ENCODE measurements around the gene KLHL13.
"Not testable (repeated sequence)": the region's sequence is repeated elsewhere in the genome, so short reads cannot be mapped to it uniquely, and the experiment has no call there.

KLHL13 gene

GRCh38 chrX:118116713-118117550 lies at the start of gene KLHL13:
Gene KLHL13, minus strand, starts transcription at chrX:118116810. Its CDS starts 88,337 bp downstream, at chrX:118028473.
- DNase-seq = no peak

- no peak for DNase-seq
These were observed 47.5 kb upstream of the KLHL13 start for GRCh38 chrX:118164138-118164537.

- no peak for DNase-seq
These were observed 40.5 kb upstream of the KLHL13 start for GRCh38 chrX:118156953-118157608.

- DNase-seq = no peak
These were observed 39.8 kb upstream of the KLHL13 start for GRCh38 chrX:118156254-118156952.

- no peak for DNase-seq
These were observed 36.7 kb upstream of the KLHL13 start for GRCh38 chrX:118153270-118153669.

- DNase-seq = no peak
These were observed 36.1 kb upstream of the KLHL13 start for GRCh38 chrX:118152721-118153120.

GRCh38 chrX:118148737-118149136 lies 32.1 kb upstream of the KLHL13 start:
- DNase-seq = no peak

GRCh38 chrX:118147771-118148170 lies 31.2 kb upstream of the KLHL13 start:
- not testable (repeated sequence) for DNase-seq

- no peak for DNase-seq
These were observed 27.0 kb upstream of the KLHL13 start for GRCh38 chrX:118143578-118143977.

- no peak for DNase-seq
These were observed 14.7 kb upstream of the KLHL13 start for GRCh38 chrX:118131336-118131735.

GRCh38 chrX:118129681-118130080 lies 13.1 kb upstream of the KLHL13 start:
- DNase-seq = no peak

- no peak for DNase-seq
These were observed 12.1 kb upstream of the KLHL13 start for GRCh38 chrX:118128724-118129123.

- DNase-seq = no peak
These were observed 9.7 kb upstream of the KLHL13 start for GRCh38 chrX:118126286-118126685.

GRCh38 chrX:118124243-118124642 lies 7.6 kb upstream of the KLHL13 start:
- DNase-seq = not testable (repeated sequence)

- DNase-seq = no peak
These were observed 1.1 kb upstream of the KLHL13 start for GRCh38 chrX:118117741-118118140.

- no peak for DNase-seq
These were observed 477 bp downstream of the KLHL13 start for GRCh38 chrX:118115953-118116712.

GRCh38 chrX:118114971-118115370 lies 1.6 kb downstream of the KLHL13 start:
- no peak for DNase-seq

GRCh38 chrX:118109065-118109464 lies 7.5 kb downstream of the KLHL13 start:
- no peak for DNase-seq

GRCh38 chrX:118108304-118108703 lies 8.3 kb downstream of the KLHL13 start:
- no peak for DNase-seq

- no peak for DNase-seq
These were observed 16.5 kb downstream of the KLHL13 start for GRCh38 chrX:118100091-118100490.

GRCh38 chrX:118088084-118088483 lies 28.5 kb downstream of the KLHL13 start:
- no peak for DNase-seq

- no peak for DNase-seq
These were observed 42.4 kb downstream of the KLHL13 start for GRCh38 chrX:118074196-118074595.
